Pulmonary artery endothelial cell (primary cell): Measurements from ENCODE around the gene PTPN3. TPM values are rescaled to one million over a fixed set of nuclear protein-coding genes. Genes with fewer than 3 reads are reported as not detected.
A peak's percentile ranks its signal among the peaks of the same experiment; 100 is the strongest.

Source experiments
- DNase-seq: peaks from one replicate; pipeline ENCODE4 v3.0.0-alpha.2; 2011; ENCODE audit warnings: low read depth, low spot score
- total RNA-seq: library from RNA; depleted of rRNA; stranded (reverse); fragments of >200 nt; gene quantifications from 2 replicates; pipeline ENCODE4 v1.2.3, GENCODE V29; 2014

PTPN3 gene
- total RNA-seq, 1 donor from 2014 or later, result 1.1 TPM

DNA sequence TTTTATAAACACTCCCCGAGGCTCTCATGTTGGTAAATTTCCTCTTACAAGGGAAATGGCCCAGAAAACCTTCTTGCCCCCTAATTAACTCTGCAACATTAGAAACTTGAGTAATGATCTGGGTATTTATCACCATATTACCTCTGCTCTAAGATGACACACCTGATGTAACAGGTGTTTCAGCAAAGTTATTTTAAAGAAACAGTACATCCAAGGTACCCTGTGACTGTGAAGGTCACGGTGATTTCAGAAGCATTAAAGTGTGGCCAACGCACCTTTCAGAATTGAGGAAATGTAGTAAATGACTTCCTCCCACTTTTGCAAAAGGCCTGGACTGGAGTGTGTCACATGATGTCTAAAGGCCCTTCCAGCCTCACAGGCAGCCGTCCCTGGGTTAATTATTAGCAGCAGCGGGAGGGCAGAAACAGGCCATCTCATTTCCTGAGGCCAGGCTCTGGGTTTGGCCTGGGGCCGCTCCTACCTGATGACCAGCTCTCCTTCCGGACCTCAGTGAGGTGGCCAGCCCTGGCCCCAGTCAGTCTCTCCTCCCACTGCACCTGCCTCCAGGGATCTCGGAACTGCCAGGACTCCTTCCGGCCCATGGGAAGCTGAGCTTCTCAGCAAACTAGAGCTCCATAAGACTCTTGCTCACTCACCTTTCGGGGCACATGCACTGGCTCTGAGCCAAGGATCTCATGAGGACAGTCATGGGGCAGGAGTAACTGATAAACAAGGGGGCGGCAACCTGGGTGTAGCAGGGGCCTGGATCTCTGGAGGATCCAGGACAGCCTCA lies 20.7 kb downstream of the PTPN3 start:
- DNase-seq, result no peak

DNA sequence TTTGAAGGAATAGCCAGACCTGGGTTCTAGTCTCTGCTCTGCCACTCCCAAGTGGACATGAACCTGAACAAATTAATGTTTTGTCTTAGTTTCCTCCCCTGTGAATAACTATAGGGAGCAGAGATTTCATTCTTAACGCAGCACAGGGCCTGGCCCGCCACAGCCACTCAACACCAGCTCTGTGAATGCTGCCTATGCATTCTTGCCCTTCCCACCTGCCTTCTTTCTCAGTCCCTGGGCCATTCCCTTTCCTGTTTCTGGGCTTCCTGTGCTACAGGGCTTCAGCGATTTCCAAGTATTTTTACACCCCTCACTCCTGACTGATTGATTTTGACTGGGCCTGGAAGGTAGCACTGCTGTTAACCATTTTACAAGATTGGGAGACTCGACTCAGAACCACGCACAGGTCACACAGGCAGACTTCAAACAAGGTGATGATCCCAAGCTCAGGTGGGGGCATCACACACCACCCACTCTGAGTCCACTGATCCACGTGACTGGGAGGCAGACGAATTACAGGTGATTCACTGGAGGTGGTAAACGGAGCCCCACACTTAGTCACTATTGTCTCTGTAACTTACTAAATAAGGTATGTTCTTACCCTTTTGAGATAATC lies 21.4 kb downstream of the PTPN3 start:
- DNase-seq, result no peak

DNA sequence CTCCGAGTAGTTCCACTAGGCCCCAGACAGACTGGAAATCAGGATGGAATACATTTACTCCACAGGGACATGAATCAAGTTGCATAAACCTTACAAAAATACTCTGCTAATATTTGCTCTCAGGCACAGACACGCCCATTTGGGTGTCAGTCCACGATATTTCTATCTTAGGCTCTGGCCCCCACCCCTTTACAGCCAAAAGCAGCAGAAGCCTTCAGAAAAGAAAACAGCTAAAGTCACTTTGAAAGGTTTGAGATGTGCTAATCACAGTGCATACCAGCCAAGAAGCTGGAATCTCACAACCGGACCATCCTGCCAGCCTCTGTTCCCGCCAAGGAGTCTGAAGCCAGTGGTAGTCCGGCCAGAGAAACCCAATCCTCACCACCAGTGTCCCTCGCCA lies 22.6 kb downstream of the PTPN3 start:
- DNase-seq, result no peak

DNA sequence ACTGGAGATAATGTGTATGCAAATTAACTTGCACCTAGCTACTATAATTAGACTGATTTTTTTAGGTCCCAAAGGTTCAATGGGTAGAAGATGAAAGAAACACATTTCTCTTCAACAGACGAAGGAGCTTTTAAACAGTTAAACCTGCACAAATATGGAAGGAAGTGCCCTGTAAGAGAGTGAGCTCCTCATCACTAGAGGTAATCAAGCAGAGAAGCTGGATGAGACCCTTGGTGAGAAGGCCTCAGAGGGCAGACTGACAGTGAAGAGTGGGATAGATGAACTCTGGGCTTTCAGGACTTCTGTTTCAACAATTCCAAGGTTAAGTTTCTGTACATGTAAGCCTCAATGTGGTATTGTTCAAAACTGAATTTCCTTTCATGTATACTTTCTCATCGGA lies 23.2 kb downstream of the PTPN3 start:
- DNase-seq, result no peak

DNA sequence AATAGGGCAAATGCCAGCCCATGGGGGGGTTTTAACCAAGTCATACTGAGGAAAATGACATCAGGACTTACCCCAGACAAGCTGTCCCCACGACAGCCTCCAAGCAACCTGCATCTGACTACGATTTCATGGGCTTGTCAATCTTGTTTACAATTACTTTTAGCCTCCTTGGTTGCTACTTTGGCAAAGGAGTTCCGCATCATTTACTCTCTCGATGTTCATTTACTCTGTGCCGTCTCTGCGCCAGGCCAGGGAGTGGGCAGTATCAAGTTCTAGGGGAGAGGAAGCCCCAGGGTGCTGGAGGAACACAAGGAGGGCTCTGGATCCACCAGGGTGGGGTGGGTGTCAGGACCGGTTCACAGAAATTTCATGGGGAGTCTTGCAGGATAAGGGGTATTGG lies 23.9 kb downstream of the PTPN3 start:
- DNase-seq, result no peak

DNA sequence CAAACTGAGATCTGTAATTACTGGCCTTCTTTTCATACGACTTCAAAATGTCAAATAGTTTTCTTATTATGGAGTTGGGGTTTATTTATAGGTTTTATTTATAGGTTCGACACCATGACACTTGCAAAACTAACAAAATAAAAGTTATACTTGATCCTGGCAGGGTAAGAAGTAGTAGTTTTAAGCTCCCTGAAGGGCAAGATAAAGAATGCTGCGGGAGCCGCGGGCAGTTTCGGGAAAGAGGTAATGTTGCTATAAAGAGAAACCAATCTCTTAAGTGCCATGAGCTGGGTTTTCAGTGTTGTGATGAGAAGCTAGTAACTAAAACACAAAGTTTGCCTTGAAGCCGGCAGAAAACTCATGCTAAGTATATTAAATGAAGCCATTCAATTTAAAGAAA lies 24.8 kb downstream of the PTPN3 start:
- no peak for DNase-seq

DNA sequence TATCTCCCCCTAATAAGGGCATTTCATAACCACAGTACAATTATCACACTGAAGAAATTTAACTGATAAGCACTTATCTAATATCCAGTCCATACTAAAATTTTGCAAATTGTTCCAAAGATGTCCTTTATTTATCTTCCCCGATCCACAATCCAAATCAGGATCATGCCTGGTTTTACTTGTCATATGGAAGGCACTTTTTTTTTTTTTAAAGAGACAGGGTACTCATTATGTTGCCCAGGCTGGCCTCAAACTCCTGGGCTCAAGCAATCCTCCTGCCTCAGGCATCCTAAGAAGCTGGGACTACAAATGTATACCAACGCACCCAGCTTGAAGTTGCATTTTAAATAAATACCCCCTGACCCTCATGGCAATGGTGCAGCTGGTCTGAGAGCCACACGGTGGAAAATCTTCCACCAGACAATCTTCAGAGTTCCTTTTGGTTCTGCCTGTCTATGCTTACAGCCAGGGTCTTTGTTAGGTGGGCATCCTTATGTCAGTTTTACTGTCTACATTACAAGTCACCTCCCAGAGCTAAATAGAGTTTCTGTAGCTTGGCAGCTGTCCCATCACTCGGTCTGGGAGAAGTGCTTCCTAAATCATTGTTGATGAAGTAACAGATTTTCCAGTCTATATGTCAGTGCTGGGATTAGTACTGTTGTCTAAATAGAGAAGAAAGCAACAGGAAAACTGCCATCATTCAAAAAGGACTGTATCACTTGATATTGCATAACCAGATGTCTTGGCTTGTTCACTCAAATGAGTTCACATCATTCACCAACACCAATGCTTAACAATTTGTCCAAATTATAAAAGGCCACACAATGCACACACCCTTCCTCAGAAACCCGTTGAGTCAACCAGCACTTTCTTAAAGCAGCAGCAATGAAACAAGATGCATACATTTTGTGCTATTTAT lies 26.4 kb downstream of the PTPN3 start:
- no peak for DNase-seq

DNA sequence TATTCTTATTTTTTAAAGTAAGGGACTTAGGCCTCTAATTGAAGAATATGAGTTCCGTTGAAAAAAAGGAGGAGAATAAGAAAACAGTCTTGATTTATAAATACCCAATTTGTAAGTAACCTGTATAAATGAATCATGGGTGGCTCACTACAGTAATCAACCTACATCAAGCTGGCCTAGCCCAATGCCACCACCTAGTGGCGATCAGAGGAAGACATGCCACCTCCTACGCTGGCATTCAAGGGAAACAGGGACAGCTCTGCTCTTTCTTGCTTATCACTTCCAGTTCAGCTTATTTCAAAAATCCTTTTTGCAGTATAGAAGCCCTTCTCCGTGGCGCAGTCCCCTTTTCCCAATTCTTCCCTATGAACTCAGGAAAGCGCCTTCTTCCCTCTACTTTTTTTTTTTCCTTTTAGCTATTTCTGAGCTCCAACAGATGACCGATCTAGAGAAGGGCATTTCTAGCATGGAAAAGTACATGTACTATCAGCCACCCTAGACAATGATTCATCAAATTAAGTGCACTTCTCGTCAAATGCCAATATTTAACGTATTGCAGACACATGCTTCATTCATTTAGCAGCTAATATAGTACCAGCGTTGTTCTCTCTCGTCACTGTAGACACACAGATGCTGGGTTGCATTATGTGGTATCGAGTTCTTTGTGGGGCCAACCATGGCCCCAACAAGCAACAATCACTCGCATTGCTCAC lies 28.3 kb downstream of the PTPN3 start:
- peak; percentile 61 for DNase-seq

DNA sequence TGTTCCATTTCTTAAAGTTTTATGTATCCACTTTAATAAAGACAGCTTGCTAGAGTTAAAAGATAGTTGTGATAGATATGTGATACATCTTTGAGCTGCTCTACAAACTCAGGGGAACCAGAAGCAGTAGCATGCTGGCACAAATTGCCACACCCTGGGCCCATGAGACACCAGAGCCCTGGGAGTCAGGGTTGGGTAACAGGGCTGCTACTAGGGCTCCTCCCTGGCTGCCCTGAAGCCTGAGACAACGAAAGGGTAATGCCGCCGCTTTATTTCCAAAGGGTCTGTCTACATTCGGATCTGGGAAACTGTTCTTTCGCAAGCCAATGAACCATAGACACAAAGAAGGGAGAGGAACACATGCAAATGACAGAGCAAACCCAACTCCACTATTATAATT lies 29.2 kb downstream of the PTPN3 start:
- no peak for DNase-seq

DNA sequence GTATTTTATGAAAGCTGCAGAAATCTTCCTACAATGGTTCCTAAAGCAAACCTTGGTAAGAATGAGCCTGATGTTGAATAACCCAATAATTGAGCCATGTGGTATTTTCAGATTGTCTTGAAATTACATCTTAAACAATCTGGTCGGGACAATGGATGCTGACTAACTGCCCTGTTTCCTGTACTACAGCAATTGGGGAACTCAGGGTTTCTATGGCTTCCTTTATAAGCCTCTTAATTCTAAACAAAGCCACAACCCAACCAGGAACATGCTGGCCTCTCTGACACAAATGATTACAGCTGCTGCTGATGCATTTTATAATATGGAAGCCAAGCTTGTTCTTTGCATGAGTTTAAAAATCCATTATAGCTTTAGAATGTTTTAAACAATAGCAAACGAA lies 30.2 kb downstream of the PTPN3 start:
- peak; percentile 67 for DNase-seq

DNA sequence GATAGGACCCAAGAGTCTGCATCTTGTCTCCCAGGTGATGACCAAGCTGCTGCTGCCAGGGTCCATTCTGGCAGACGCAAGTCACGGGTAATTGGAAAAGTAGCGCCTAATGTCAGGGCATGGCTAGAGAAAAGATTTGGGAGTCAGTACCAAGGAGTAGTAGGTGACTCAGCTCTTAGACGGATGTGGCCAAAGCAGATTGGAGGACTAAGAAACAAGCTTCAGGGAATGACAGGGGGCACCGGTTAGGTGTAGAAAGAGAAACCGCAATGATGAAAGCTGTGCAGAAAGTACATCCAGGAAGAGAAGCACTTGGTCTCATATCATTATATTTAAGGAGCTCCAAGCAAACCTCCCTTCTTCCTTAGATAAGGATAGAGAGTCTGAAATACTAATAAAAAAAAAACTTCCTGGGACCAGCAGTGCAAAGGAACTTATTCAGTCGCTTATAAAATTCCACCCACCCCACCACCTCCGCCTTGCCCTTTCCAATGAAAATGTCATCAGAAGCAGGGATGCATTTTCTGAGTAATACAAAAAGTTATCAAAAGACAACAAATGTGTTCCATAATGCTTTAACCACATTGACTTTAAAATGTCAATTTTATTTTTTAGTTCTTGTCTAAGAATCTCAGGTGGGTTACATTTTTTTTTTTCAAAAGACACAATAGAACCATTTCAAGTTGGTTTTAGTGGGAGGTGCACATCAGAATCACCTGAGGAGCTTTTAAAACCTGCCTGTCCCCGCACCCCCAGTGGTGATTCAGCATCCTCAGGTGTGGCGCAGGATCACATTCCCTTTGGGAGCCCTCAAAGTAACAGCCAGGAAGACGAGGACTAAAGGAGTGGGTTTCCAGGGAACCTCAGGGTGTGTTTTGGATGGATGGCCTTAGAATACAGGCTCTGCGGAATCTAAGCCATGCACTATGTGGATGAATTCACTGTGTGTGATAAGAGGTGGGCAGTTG lies 31.2 kb downstream of the PTPN3 start:
- no peak for DNase-seq

DNA sequence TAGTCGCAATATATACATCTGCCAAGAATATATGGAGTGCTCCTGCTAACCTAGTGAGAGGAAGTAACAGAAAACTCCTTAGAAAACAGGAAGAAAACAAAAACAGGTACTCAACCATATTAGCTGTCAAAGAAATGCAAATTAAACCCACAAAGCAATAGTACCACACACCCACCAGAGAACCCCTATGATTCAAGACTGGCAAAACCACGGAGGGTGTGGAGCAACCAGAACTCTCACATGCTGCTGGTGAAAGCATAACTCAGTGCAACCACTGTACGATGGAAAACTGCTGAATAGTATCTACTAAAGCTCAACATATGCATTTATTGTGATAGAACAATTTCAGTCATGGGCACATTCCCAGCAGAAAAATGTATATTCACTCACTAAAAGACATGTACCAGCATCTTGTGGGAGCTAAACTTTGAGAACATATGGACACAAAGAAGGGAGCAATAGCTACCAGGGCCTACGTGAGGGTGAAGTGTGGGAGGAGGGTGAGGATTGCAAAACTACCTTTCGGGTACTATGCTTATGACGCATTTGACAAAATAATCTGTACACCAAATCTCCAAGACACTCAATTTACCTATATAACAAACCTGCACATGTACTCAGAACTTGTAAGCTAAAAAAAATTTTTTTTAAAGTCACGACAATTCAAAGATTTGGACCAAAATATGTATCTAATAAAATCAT lies 34.0 kb downstream of the PTPN3 start:
- no peak for DNase-seq

DNA sequence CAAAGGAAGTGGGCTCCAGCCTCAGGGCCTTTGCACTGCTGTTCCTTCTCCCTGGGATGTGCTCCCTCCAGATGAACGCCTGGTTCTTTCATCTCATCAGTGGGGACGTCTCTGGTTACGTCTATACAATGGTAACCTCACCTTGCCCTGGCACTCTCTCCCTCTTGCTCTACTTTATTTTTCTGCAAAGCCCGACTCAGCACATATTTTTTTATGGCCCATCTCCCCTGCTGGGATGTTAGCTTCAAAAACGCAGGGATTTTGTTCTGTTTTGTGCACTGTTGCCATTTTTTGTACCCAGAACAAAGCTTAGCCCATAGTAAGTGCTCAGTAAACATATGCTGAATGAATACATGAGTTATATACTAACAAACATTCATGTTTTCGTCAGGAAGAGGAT lies 37.5 kb downstream of the PTPN3 start:
- no peak for DNase-seq

DNA sequence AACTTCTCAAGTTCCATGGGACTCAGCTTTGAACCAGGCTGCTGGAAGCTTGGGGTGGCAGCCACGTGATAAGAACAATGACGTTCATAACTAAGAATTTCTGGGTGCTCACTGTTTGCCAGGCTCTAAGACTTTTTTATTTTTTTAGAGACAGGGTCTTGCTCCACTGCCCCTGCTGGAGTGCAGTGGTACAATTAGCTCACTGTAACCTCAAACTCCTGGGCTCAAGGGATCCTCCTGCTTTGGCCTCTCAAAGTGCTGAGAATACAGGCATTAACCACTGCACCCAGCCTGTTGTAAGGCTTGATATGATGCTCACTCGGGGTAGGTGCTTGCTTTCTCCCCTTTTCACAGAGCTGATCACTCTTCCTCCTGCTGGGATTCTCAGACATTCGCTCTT lies 38.7 kb downstream of the PTPN3 start:
- no peak for DNase-seq

DNA sequence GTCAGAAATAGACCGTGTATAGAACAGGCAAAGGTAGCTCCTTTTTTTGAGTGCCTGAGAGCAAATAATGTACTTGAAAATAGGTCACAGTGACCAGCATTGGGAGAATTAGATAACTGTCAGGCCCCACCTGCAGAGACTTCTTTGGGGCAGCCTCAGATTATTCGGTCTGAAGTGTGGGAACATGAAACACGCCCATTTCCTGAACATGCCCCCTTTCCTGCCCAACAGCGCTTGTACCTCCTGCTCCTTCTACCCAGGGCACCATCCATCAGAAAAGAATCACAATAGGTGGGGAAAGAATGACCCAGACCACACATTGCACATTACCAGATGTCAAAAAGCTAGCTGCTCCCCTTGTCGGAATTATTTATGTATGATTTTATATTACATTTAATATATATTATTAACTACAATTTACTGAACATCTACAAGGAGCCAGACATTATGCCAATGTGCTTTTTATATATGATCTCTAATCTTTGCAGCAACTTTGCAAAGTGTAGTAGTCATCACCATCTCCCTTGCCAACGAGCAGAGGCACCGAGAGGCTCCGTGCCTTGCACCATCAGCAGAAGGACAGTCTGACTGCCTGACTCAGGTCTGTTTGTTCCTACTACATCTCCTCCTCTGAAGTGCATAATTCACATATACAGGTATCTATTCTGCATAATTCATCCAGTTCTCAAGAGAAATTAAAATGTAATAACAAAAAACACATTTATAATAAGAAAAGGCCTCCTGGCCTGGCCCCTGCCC lies 39.5 kb downstream of the PTPN3 start:
- no peak for DNase-seq

DNA sequence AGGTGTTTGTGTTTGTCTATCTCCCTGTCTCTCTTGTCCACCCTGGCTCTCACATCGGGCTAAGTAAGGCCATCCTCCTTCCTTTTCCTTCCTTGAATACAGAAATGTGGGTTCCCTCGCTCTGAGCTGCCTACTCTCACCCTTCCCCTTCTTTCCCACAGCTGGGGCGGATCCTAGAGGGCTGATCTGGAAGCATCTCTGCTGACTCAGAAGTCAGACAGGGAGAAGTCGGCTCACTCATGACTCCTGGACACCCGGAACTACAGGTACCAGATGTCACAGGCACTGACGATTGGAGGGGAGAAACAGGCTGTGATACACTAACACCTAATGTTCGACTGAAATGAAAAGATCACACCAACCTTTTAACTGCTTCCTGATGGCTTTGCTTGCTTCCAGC lies 41.3 kb downstream of the PTPN3 start:
- DNase-seq, result no peak

DNA sequence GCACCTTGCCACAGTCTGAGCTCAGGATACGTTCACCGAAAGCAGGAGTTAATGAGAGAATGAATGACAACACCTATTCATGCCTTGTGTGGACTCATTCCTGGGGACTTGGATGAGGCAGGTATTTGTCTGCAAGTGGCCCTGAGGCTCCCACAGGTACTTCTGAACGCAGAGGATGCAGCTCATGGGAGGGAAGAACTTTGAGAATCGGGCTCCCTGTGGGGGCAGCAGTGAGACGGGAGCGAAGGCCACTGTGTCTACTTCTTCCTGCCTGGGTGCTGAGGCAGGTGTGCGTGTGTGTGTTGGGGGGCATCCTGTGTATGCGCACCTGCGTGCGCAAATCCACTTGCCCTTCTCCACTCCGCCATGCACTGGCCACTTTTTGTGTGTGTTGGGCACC lies 42.2 kb downstream of the PTPN3 start:
- DNase-seq, result no peak

DNA sequence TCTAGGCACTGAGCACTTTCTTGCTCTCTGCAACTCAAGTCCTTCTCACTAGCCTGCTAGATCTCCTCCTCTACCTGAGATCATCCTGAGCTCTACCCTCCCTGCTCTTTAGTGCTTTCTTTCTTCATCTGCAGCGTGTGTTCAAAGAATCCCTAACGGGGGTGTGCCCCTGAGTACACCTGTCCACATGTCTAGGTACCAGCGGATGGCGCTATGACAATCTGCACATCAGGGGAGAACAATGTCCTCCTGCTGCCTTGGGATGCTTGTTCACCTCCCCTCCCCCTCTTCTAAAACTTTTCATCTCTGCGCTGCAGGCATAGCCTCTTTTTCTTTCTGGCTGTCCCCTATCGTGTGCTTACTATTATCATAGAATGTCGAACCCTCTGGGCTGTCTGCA lies 42.7 kb downstream of the PTPN3 start:
- DNase-seq, result no peak

DNA sequence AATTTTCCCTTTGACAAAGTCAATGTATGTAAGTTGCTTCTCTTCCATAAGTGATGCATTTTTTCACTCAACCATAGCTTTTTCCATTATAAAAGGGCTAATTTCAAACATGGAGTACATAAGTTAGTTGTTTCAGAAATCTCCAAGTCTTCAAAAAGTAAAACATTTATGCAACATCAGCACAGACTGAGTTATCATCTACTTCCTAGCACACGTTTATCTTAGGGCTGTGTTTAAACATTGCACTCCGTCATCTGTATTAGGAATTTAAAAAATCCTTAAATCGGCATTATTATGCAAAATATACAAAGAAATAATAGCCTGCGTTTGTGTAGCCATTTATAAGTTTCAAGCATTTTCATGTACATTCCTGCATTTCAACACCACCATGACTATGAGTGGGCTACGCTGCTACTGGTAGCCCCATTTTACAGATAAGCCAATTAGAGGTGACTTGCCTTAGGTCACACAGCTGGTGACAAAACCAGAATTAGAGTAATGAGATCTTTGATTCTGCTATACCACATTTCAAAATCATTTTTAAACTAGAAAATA lies 43.4 kb downstream of the PTPN3 start:
- no peak for DNase-seq
